RPMI7951 (cell line): Measurements from ENCODE around the gene UNC13B. TPM values are rescaled to one million over a fixed set of nuclear protein-coding genes. Genes with fewer than 3 reads are reported as not detected.
A peak's percentile ranks its signal among the peaks of the same experiment; 100 is the strongest.

Source experiments
- DNase-seq: peaks from one replicate; pipeline ENCODE4 v3.0.0-alpha.2; 2012; ENCODE audit warnings: low read depth
- total RNA-seq: library from RNA; depleted of rRNA; stranded (reverse); fragments of >200 nt; shearing (Covaris generic); gene quantifications from 2 replicates; pipeline ENCODE4 v1.2.3, GENCODE V29; 2014

UNC13B gene
- total RNA-seq, 1 experiment from 2014 or later: 9.6 TPM

GRCh38 chr9:35333551-35333950 is 171.7 kb downstream of the UNC13B start:
- DNase-seq: no peak

- DNase-seq: no peak
Measured at GRCh38 chr9:35335164-35335563, 173.4 kb downstream of the UNC13B start.

- no peak for DNase-seq
Measured at GRCh38 chr9:35338086-35338485, 176.3 kb downstream of the UNC13B start.

DNA sequence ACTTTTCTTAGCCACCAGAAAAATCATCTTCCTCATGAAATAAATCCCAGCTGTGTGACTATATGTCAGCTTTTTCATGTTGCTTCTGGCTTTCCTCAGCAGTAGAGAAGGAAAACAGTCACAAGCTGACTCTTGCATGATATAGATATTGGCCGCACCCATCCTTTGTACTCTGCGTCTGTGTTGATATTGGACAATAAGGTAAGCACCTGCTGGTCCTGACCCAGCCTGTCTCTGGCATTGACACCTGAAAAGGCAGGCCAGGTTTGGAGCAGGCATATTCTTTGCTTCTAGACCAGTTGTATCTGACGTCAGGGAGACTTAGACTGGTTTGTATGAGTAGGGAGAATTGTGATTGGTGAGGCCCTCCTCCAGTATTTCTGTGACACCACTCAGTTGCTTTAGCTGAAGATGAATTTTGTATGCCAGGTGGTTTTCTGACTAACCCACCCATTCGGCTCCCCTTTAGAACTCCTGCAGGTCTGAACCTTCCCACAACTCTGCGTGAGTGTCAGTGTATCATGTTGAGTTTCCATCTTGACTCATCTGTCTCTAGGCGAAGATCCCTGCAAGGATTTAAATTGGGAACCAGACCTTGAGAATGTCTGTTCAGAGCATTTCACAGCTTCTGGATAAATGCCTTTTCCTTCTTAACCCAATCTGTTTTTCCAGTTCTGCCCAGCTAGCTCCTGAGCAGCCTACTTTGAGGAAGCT is 176.9 kb downstream of the UNC13B start:
- DNase-seq: no peak

- peak; percentile 30 for DNase-seq
Measured at GRCh38 chr9:35340046-35340445, 178.2 kb downstream of the UNC13B start.

GRCh38 chr9:35341021-35341420 is 179.2 kb downstream of the UNC13B start:
- no peak for DNase-seq

- DNase-seq: peak; percentile 67
Measured at GRCh38 chr9:35341585-35341984, 179.8 kb downstream of the UNC13B start.

- DNase-seq: no peak
Measured at GRCh38 chr9:35342221-35342958, 180.6 kb downstream of the UNC13B start.

- DNase-seq: no peak
Measured at GRCh38 chr9:35348109-35348508, 186.3 kb downstream of the UNC13B start.

DNA sequence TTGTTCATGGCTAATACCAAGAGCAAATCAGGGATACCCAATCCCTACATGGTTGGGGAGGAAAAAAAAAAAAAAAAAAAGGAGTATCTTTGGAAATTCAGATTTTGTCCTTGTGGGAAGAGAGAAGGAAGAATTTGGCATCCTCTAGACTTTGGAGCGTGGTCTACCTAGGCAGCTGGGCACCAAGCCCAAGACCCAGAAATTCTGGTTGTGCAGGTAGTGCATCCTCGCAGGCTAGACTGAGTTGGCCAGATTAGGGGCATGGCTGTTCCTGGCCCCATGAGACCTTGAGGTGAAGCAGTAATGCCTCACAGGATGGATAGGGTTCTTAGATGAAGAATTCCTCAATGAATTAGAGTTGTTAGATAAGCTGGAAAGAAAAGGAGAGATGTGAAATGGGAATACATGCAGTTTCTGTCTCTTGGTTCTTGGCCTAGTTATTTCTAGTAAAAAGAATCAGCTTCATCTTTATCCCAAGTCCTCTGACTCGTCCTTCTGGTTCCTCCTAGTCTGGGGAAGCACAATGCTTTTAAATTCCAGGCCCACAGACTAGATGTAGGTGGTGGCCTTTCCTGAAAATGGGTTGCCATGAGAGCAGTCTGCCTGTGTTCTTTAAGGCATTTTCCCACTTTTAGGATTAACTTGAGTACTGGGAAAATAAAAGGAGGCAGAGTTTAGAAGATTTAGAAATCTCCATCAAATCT is 187.6 kb downstream of the UNC13B start:
- DNase-seq: no peak

DNA sequence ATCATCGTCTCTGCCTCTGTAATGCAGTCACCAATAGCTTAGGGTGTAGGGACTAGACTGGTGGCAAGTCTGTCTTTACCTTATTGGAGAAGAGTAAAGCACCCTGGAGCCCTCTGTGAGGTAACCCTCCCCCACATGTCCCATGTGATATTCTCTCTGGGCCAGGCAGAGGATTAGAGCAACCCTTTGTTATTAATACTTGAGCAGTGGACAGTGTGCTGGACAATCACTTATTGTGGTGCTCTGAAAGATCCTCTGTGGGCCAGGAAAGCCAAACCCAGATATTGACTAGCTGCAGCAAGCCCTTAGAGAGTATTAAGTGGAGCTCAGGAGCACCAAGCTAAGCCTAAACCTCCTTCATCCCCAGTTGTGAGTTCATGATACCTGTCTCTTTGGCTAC is 188.4 kb downstream of the UNC13B start:
- no peak for DNase-seq

DNA sequence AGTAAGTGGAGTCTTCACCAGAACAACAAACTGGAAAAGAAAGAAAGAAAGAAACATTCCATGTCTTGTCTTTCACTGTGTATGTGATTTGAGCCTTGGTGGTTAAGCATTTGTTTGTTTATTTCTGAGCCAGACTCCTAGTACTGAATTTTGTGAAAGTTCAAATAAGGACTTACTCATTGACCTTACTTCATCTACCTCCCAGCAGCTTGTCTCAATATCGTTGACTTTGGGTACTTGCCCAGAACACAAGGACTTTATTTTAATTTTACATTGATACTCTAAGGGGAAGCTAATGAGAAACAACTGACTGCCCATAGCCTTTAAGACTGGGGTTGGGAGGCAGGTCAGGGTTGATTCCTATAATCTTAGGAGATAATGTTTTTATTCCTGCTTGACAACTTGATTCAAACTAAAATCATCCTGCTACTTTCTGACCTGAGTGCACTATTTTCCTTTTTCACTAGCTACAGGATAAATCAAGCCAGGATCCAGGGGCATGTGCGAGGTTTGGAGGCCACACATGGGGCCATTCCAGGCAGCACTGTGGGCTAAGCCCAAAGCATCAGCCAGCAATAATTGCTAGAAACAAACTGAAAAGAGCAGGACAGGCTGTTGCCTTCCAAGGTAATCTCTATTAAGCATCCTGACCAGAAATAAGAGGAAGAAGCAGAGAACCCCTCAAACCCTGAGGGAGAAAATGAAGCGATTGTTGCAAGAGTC is 189.2 kb downstream of the UNC13B start:
- peak; percentile 22 for DNase-seq

GRCh38 chr9:35353731-35354365 is 192.0 kb downstream of the UNC13B start:
- DNase-seq: no peak

- DNase-seq: no peak
Measured at GRCh38 chr9:35355939-35356338, 194.1 kb downstream of the UNC13B start.

- no peak for DNase-seq
Measured at GRCh38 chr9:35357116-35357515, 195.3 kb downstream of the UNC13B start.

GRCh38 chr9:35357826-35358225 is 196.0 kb downstream of the UNC13B start:
- DNase-seq: no peak

GRCh38 chr9:35364817-35365585 is 203.2 kb downstream of the UNC13B start:
- DNase-seq: no peak

- DNase-seq: no peak
Measured at GRCh38 chr9:35366627-35367026, 204.8 kb downstream of the UNC13B start.

DNA sequence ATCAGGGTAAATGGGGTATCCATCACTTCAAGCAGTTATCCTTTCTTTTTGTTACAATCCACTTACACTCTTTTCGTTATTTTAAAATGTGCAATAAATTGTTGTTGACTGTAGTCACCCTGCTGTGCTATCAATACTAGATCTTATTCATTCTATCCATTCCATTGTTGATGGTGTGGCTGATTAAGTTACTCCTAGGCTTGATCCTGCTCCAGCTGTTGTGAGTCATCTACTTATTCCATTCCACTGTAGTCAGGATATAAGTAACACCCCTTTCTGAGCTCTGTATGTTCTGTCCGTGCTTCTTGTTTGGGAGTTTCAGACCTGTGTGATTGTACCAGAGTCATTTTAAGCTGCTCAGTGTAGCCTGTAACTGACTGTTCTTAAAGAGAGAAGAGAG is 205.6 kb downstream of the UNC13B start:
- DNase-seq: peak; percentile 88

DNA sequence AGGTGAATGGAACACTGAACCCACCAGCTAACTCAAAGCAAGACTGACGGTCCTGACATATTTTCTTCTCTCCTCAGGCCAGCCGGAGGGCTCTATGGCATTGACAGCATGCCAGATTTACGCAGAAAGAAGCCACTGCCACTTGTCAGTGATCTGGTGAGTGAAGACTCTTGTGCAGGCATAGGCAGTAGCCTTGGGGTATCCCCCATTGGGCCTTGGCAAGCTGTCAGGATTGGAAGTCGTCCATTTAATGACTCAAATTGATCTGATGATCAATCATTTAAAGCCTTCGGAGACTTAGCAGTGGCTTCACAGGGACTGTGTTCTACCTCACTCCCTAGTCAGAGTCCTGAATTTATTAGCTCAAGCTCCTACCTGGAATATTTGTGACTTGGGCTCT is 208.4 kb downstream of the UNC13B start:
- no peak for DNase-seq

DNA sequence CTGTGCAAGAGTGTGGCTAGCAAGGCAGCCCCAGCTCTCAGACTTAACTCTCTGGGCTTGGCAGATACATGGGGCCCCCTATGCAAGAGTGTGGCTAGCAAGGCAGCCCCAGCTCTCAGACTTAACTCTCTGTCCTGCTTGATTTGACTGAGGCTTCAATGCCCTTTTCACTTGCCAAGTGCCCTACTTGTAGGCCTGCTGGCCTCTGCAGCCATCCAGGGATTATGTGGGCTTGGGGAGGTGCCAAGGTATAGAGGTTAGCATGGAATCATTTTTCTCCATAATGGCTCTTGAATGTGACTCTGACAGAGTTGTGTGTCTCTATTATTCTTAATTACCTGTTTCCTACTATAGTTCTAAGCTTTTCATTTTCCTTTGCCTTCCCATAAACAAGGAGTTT is 212.6 kb downstream of the UNC13B start:
- DNase-seq: no peak
